HCT116 (cell line): ENCODE data around the gene CFAP77. TPM values are rescaled to one million over a fixed set of nuclear protein-coding genes. Genes with fewer than 3 reads are reported as not detected.

Source experiments
- ATAC-seq: fragments of 200-7000 bp; cut with Tn5 transposase; 2 replicates; pipeline ENCODE4 v1.9.1; 2020; ENCODE audit warnings: mild to moderate bottlenecking, moderate library complexity
- BruUV-seq: library from RNA; stranded (reverse); fragments of 400-500 nt; replicated peaks from 2 replicates; lab custom pipeline; 2021; lab: Mats Ljungman, UMichigan
- CTCF ChIA-PET: fragments of 300-600 bp; sonication (Branson Sonifier 250); formaldehyde crosslinking; loops from one replicate; lab custom pipeline; 2021; ENCODE audit warnings: antibody characterized with exemption; lab: Charles Lee
- POLR2A ChIA-PET: fragments of 300-600, 350-600 bp; sonication (Branson Sonifier 250); formaldehyde crosslinking; loops from one replicate; lab custom pipeline; 2021; ENCODE audit warnings: antibody characterized with exemption; lab: Charles Lee
- RAD21 ChIA-PET, 2 experiments: fragments of 300-600 bp; sonication (Branson Sonifier 250); formaldehyde crosslinking; loops; one replicate each; lab custom pipeline; 2023; ENCODE audit warnings: low total read pairs in 2 of 2; ENCODE audit not compliant: uncharacterized antibody in 2 of 2, unreplicated experiment in 2 of 2, low non-redundant PET in 1 of 2; lab: Charles Lee
- DNase-seq: peaks from one replicate; pipeline ENCODE4 v3.0.0-alpha.2; 2010; ENCODE audit warnings: low read depth, low spot score
- H2AFZ ChIP-seq: fragments of 200-600 bp; shearing (Covaris generic), sonication (generic); 2 replicates; pipeline ENCODE4 v1.6.1; 2017; ENCODE audit warnings: low read depth, mixed run types, mixed read lengths, antibody characterized with exemption, low read length; ENCODE audit not compliant: poor library complexity, severe bottlenecking
- H3K27ac ChIP-seq: 2 replicates; pipeline ENCODE4 v1.5.1; 2012; ENCODE audit warnings: low read depth, low read length
- H3K27me3 ChIP-seq: fragments of 200-600 bp; sonication (generic); 2 replicates; pipeline ENCODE4 v1.6.1; 2016; ENCODE audit warnings: mixed run types, low read length, mixed read lengths; ENCODE audit not compliant: insufficient read depth
- H3K36me3 ChIP-seq, 2 experiments: fragments of 200-500 bp in 1 of 2; fragments of 200-600 bp in 1 of 2; sonication (Bioruptor generic) in 1 of 2; sonication (generic) in 1 of 2; 2 replicates each; pipeline versions ENCODE4 v1.5.1 to v1.6.1; 2014 to 2016; ENCODE audit warnings: low read length in 2 of 2, inconsistent platforms in 1 of 2, mixed read lengths in 1 of 2, mixed run types in 1 of 2; ENCODE audit not compliant: insufficient read depth in 2 of 2, control insufficient read depth in 1 of 2
- H3K4me1 ChIP-seq, 2 experiments: fragments of 200-600 bp in 1 of 2; sonication (generic) in 1 of 2; 2 replicates each; pipeline versions ENCODE4 v1.5.1 to v1.6.1; 2012 to 2017; ENCODE audit warnings: low read length in 2 of 2, inconsistent platforms in 1 of 2, mild to moderate bottlenecking in 1 of 2, mixed read lengths in 1 of 2, mixed run types in 1 of 2, moderate library complexity in 1 of 2; ENCODE audit not compliant: insufficient read depth in 2 of 2, control insufficient read depth in 1 of 2
- H3K4me2 ChIP-seq: fragments of 200-600 bp; sonication (generic); 2 replicates; pipeline ENCODE4 v1.6.1; 2017; ENCODE audit warnings: mixed run types, low read length, mixed read lengths
- H3K4me3 ChIP-seq, 2 experiments: fragments of 200-600 bp in 1 of 2; sonication (generic) in 1 of 2; replicated peaks in 1 of 2; 2 replicates each; pipeline ENCODE4 v1.5.1; 2011 to 2016; ENCODE audit warnings: low read length in 2 of 2, control low read depth in 1 of 2, low read depth in 1 of 2, mild to moderate bottlenecking in 1 of 2, mixed read lengths in 1 of 2, mixed run types in 1 of 2
- H3K79me2 ChIP-seq: fragments of 200-600 bp; sonication (generic); 2 replicates; pipeline ENCODE4 v1.6.1; 2017; ENCODE audit warnings: mild to moderate bottlenecking, mixed run types, low read length, moderate library complexity, mixed read lengths; ENCODE audit not compliant: insufficient read depth
- H3K9ac ChIP-seq: fragments of 200-600 bp; sonication (generic); 2 replicates; pipeline ENCODE4 v1.6.1; 2016; ENCODE audit warnings: low read length, mixed read lengths
- H3K9me2 ChIP-seq: fragments of 200-600 bp; sonication (generic), shearing (Covaris generic); 2 replicates; pipeline ENCODE4 v1.6.1; 2017; ENCODE audit warnings: mixed run types, mild to moderate bottlenecking, moderate library complexity; ENCODE audit not compliant: insufficient read depth
- H3K9me3 ChIP-seq, 2 experiments: fragments of 200-500 bp in 1 of 2; fragments of 200-600 bp in 1 of 2; sonication (Bioruptor generic) in 1 of 2; sonication (generic) in 1 of 2; 2 replicates each; pipeline ENCODE4 v1.6.1; 2014 to 2017; ENCODE audit warnings: low read length in 2 of 2, mixed read lengths in 2 of 2, inconsistent platforms in 1 of 2, low read depth in 1 of 2, mild to moderate bottlenecking in 1 of 2, mixed run types in 1 of 2, moderate library complexity in 1 of 2; ENCODE audit not compliant: control insufficient read depth in 1 of 2, insufficient read depth in 1 of 2
- H4K20me1 ChIP-seq: fragments of 200-600 bp; sonication (generic), shearing (Covaris generic); 2 replicates; pipeline ENCODE4 v1.6.1; 2017; ENCODE audit warnings: mixed run types, mild to moderate bottlenecking, moderate library complexity; ENCODE audit not compliant: insufficient read depth
- CBX3 ChIP-seq: IDR thresholded peaks from 2 replicates; pipeline ENCODE4 v1.6.1; 2012; ENCODE audit warnings: low read depth
- CTCF ChIP-seq, 3 experiments: fragments of 200-600 bp in 1 of 3; sonication (generic) in 1 of 3; IDR thresholded peaks in 2 of 3; conservative IDR thresholded peaks in 1 of 3; 2 replicates each; pipeline ENCODE4 v1.5.1; 2012 to 2017; ENCODE audit warnings: low read depth in 2 of 3, low read length in 2 of 3, antibody characterized with exemption in 1 of 3, borderline replicate concordance in 1 of 3, control low read depth in 1 of 3, mild to moderate bottlenecking in 1 of 3, mixed read lengths in 1 of 3, mixed run types in 1 of 3, moderate library complexity in 1 of 3; ENCODE audit not compliant: insufficient read depth in 1 of 3
- POLR2AphosphoS5 ChIP-seq: IDR thresholded peaks from 2 replicates; pipeline ENCODE4 v1.6.1; 2011; ENCODE audit warnings: mild to moderate bottlenecking, low read depth, low read length, moderate library complexity
- RAD21 ChIP-seq: IDR thresholded peaks from 2 replicates; pipeline ENCODE4 v1.6.1; 2012; ENCODE audit warnings: low read depth, mild to moderate bottlenecking
- REST ChIP-seq: IDR thresholded peaks from 2 replicates; pipeline ENCODE4 v1.6.1; 2012; ENCODE audit warnings: low read depth
- SP1 ChIP-seq: IDR thresholded peaks from 2 replicates; pipeline ENCODE4 v1.6.1; 2012; ENCODE audit warnings: low read depth
- TCF7L2 ChIP-seq: IDR thresholded peaks from 2 replicates; pipeline ENCODE4 v1.7.0; 2011; ENCODE audit warnings: borderline replicate concordance, inconsistent platforms; ENCODE audit not compliant: insufficient read depth, insufficient read length; ENCODE audit errors: extremely low read depth
- ZNF274 ChIP-seq: fragments of 200-500 bp; sonication (Bioruptor generic); IDR thresholded peaks from 2 replicates; pipeline ENCODE4 v1.6.1; 2014; ENCODE audit warnings: mild to moderate bottlenecking, low read depth, low read length, inconsistent platforms
- intact Hi-C: fragments of 100-400 bp; cut with micrococcal nuclease; formaldehyde crosslinking; loops from 2 replicates; pipeline ENCODE4 v1.10.0; 2022
- total RNA-seq: library from RNA; stranded (reverse); gene quantifications from one replicate; pipeline ENCODE4 v1.2.1, GENCODE V29; 2021; ENCODE audit not compliant: unreplicated experiment

The CFAP77 gene
- total RNA-seq, 1 experiment from 2014 or later, result 0.98 TPM

GRCh38 chr9:132597073-132597775 is 187.2 kb downstream of the CFAP77 start (continued):
- TF ChIP-seq CTCF (IDR thresholded peaks at IDR 0.05 in 2 of 3, conservative IDR thresholded peaks at IDR 0.05 in 1 of 3; ENCODE audit: borderline replicate concordance in 1 of 3, insufficient read depth in 1 of 3, low read depth in 2 of 3, low read length in 2 of 3), result no peak
- no peak for TF ChIP-seq TCF7L2
- TF ChIP-seq ZNF274, result no peak
- no peak for TF ChIP-seq REST

- ATAC-seq, result no peak
- no peaks in the 10 kb centered on the region for H3K27me3 ChIP-seq
- no peak overlapping the region for H3K4me2 ChIP-seq
- DNase-seq, result no peak
- H3K9ac ChIP-seq, result no peak overlapping the region
- H3K36me3 ChIP-seq, result peaks cover 1 to 15% of the 10 kb centered on the region in 2 experiments; a peak in 3 of 4 replicates
- ChIA-PET RAD21 (no interaction called here), CTCF (no interaction called here), POLR2A (no interaction called here)
- no peak overlapping the region for H3K27ac ChIP-seq
- no peaks in the 10 kb centered on the region for H3K79me2 ChIP-seq
- no peak overlapping the region for H2AFZ ChIP-seq
- no peak overlapping the region for H3K4me3 ChIP-seq
- no peaks in the 10 kb centered on the region for H3K9me2 ChIP-seq
- no TSS peak for BruUV-seq
- intact Hi-C loops, result no loop called here
- no peaks in the 10 kb centered on the region for H3K4me1 ChIP-seq
- H3K9me3 ChIP-seq, result no peaks in the 10 kb centered on the region
- no peaks in the 10 kb centered on the region for H4K20me1 ChIP-seq
- no peak for TF ChIP-seq RAD21
- no peak for TF ChIP-seq REST
- no peak for TF ChIP-seq CTCF (IDR thresholded peaks at IDR 0.05 in 2 of 3, conservative IDR thresholded peaks at IDR 0.05 in 1 of 3; ENCODE audit: borderline replicate concordance in 1 of 3, insufficient read depth in 1 of 3, low read depth in 2 of 3, low read length in 2 of 3)
- no peak for TF ChIP-seq SP1
- TF ChIP-seq POLR2AphosphoS5, result no peak
- no peak for TF ChIP-seq TCF7L2
- no peak for TF ChIP-seq ZNF274
- no peak for TF ChIP-seq CBX3
Measured at GRCh38 chr9:132600326-132600984, 190.4 kb downstream of the CFAP77 start.
